Measurements from ENCODE around the gene AUP1.

DNA sequence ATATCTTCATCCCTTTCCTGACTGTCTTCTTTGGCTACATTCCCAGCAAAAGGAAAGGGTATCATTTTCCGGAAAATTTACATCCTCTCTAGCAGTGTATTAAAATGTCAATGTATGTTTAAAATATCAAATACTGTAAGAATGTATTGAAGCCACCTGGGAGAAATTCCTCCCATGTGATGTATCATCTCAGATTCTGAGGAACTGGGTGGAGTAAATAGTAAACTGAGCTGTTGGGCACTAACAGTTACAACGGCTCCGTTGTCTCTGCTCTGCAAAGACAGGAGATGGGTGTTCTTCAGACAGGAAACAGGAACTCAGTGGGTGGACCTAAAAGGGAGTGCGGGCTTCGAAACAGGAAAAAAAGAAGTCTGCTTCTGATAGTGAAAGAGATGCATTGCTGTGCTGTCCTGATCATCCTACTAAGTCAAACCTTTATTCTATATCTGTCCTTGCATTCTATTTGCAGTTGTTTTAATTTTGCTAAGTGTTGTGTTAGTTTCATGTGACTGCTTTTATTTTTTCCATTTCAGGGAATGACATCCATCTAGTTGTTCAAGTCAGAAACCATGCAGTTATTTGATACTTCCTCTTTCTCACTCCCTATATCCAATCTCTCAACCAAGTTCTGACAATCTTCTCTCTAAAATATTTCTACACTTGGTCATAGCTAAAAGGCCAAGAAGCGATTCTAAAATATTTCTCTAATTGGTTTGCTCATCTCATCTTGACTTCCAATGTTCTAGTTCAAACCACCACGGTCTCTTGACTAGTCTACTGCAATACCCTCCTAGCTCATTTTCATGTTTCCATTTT is 44.4 kb upstream of the AUP1 start:
- TF ChIP-seq EZH2 (IDR thresholded peaks at IDR 0.05; ENCODE audit: low read depth, unreplicated experiment) (no peak), CTCF (conservative IDR thresholded peaks at IDR 0.05; ENCODE audit: low read depth in 2 of 2) (no peak), JUNB (IDR thresholded peaks at IDR 0.05; ENCODE audit: unreplicated experiment) (no peak), POLR2AphosphoS5 (IDR thresholded peaks at IDR 0.05; ENCODE audit: low read depth) (no peak), EZH2phosphoT487 (IDR thresholded peaks at IDR 0.05; ENCODE audit: unreplicated experiment) (no peak), ZNF331 (CRISPR knock-in tag; IDR thresholded peaks at IDR 0.05; ENCODE audit: low read depth) (no peak), STAT1 (IDR thresholded peaks at IDR 0.05; ENCODE audit: unreplicated experiment) (no peak), ZNF114 (CRISPR knock-in tag; IDR thresholded peaks at IDR 0.05) (no peak)
- TF ChIP-seq, protein P1, sequence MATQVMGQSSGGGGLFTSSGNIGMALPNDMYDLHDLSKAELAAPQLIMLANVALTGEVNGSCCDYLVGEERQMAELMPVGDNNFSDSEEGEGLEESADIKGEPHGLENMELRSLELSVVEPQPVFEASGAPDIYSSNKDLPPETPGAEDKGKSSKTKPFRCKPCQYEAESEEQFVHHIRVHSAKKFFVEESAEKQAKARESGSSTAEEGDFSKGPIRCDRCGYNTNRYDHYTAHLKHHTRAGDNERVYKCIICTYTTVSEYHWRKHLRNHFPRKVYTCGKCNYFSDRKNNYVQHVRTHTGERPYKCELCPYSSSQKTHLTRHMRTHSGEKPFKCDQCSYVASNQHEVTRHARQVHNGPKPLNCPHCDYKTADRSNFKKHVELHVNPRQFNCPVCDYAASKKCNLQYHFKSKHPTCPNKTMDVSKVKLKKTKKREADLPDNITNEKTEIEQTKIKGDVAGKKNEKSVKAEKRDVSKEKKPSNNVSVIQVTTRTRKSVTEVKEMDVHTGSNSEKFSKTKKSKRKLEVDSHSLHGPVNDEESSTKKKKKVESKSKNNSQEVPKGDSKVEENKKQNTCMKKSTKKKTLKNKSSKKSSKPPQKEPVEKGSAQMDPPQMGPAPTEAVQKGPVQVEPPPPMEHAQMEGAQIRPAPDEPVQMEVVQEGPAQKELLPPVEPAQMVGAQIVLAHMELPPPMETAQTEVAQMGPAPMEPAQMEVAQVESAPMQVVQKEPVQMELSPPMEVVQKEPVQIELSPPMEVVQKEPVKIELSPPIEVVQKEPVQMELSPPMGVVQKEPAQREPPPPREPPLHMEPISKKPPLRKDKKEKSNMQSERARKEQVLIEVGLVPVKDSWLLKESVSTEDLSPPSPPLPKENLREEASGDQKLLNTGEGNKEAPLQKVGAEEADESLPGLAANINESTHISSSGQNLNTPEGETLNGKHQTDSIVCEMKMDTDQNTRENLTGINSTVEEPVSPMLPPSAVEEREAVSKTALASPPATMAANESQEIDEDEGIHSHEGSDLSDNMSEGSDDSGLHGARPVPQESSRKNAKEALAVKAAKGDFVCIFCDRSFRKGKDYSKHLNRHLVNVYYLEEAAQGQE (IDR thresholded peaks at IDR 0.05; ENCODE audit: unreplicated experiment), result no peak
- TF ChIP-seq, protein P2, sequence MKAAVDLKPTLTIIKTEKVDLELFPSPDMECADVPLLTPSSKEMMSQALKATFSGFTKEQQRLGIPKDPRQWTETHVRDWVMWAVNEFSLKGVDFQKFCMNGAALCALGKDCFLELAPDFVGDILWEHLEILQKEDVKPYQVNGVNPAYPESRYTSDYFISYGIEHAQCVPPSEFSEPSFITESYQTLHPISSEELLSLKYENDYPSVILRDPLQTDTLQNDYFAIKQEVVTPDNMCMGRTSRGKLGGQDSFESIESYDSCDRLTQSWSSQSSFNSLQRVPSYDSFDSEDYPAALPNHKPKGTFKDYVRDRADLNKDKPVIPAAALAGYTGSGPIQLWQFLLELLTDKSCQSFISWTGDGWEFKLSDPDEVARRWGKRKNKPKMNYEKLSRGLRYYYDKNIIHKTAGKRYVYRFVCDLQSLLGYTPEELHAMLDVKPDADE (IDR thresholded peaks at IDR 0.05), result no peak
